Prostate gland (tissue), 2 donors: ENCODE results near the gene PTPN14.

Source experiments
- CTCF ChIP-seq, 4 experiments: fragments of 200-600 bp in 2 of 4; fragments of 450-650 bp in 2 of 4; sonication (generic) in 2 of 4; IDR thresholded peaks; 1 replicate in 3 of 4; 2 replicates in 1 of 4; pipeline ENCODE4 v1.5.1; 2016 to 2019; ENCODE audit warnings: antibody characterized with exemption in 4 of 4, mild to moderate bottlenecking in 2 of 4, moderate library complexity in 2 of 4
- POLR2A ChIP-seq: fragments of 450-650 bp; IDR thresholded peaks from one replicate; pipeline ENCODE4 v1.6.1; 2016; ENCODE audit warnings: antibody characterized with exemption, mild to moderate bottlenecking

- no peak for TF ChIP-seq POLR2A
- TF ChIP-seq CTCF (IDR thresholded peaks at IDR 0.05): no peak
These were observed 125.5 kb downstream of the PTPN14 start for GRCh38 chr1:214425716-214426425.
